Spleen (tissue), 11 donors: Measurements from ENCODE around the gene APBB1IP. TPM values are rescaled to one million over a fixed set of nuclear protein-coding genes. Genes with fewer than 3 reads are reported as not detected.
"Not testable (repeated sequence)": the region's sequence is repeated elsewhere in the genome, so short reads cannot be mapped to it uniquely, and the experiment has no call there.

Experiments
- DNase-seq: peaks from one replicate; pipeline ENCODE4 v3.0.0-alpha.2; 2020
- H3K27ac ChIP-seq, 8 donors: fragments of 200-600 bp; sonication (generic) in 7 of 8; 1 replicate in 4 of 8; 2 replicates in 4 of 8; pipeline versions ENCODE4 v1.5.0 to v1.8.0; 2016 to 2021; ENCODE audit warnings: inconsistent platforms in 4 of 8, mild to moderate bottlenecking in 4 of 8, moderate library complexity in 1 of 8
- H3K27me3 ChIP-seq, 7 donors: fragments of 200-600 bp; sonication (generic) in 6 of 7; replicated peaks in 1 of 7; 1 replicate in 4 of 7; 2 replicates in 3 of 7; pipeline versions ENCODE4 v1.5.0 to v1.8.0; 2016 to 2021; ENCODE audit warnings: inconsistent platforms in 3 of 7, mild to moderate bottlenecking in 1 of 7
- H3K36me3 ChIP-seq, 6 donors: fragments of 200-600 bp; sonication (generic) in 5 of 6; 1 replicate in 4 of 6; 2 replicates in 2 of 6; pipeline versions ENCODE4 v1.5.0 to v1.8.0; 2016 to 2021; ENCODE audit warnings: inconsistent platforms in 2 of 6
- H3K4me1 ChIP-seq, 6 donors: fragments of 200-600 bp; sonication (generic) in 5 of 6; 1 replicate in 3 of 6; 2 replicates in 3 of 6; pipeline versions ENCODE4 v1.5.0 to v1.8.0; 2016 to 2021; ENCODE audit warnings: inconsistent platforms in 3 of 6
- H3K4me3 ChIP-seq, 8 donors: fragments of 200-600 bp; sonication (generic) in 7 of 8; 1 replicate in 4 of 8; 2 replicates in 4 of 8; pipeline versions ENCODE4 v1.5.0 to v1.8.0; 2016 to 2021; ENCODE audit warnings: inconsistent platforms in 4 of 8, mild to moderate bottlenecking in 4 of 8, moderate library complexity in 2 of 8
- H3K9me3 ChIP-seq, 8 donors: fragments of 200-600 bp; sonication (generic) in 7 of 8; 1 replicate in 4 of 8; 2 replicates in 4 of 8; pipeline versions ENCODE4 v1.5.0 to v1.8.0; 2016 to 2021; ENCODE audit warnings: inconsistent platforms in 4 of 8
- CTCF ChIP-seq, 11 experiments: fragments of 200-600 bp in 7 of 11; fragments of 450-650 bp in 4 of 11; sonication (generic) in 4 of 11; IDR thresholded peaks in 8 of 11; conservative IDR thresholded peaks in 3 of 11; 1 replicate in 7 of 11; 2 replicates in 4 of 11; pipeline versions ENCODE4 v1.4.0 to v1.8.0; 2016 to 2021; ENCODE audit warnings: antibody characterized with exemption in 11 of 11, inconsistent platforms in 4 of 11, mild to moderate bottlenecking in 1 of 11
- POLR2A ChIP-seq, 3 donors: fragments of 450-650 bp; IDR thresholded peaks; one replicate each; pipeline ENCODE4 v1.5.1; 2017; ENCODE audit warnings: antibody characterized with exemption in 3 of 3, mild to moderate bottlenecking in 1 of 3
- POLR2AphosphoS5 ChIP-seq, 3 donors: sonication (generic); formaldehyde crosslinking; IDR thresholded peaks; one replicate each; pipeline ENCODE4 v1.5.1; 2017; ENCODE audit warnings: antibody characterized with exemption in 3 of 3
- WGBS, 5 donors: extraction: QIAGEN DNeasy Blood & Tissue Kit in 3 of 5; methylation state at CpG; one replicate each; pipeline versions ENCODE4 v1.1.5 to v1.1.7; 2013 to 2018; 5-methylcytosine and 5-hydroxymethylcytosine counted together
- intact Hi-C: fragments of 100-400 bp; cut with DNase I; formaldehyde crosslinking; loops from one replicate; pipeline ENCODE4 v1.15.0; 2023; ENCODE audit warnings: low total_unique reads
- polyA plus RNA-seq, 3 donors: library from polyadenylated mRNA; stranded (reverse); fragments of 200-250 nt; gene quantifications; one replicate each; pipeline ENCODE4 v1.2.1, GENCODE V29; 2013
- total RNA-seq, 7 donors: library from RNA; depleted of rRNA in 3 of 7; stranded (reverse); fragments of >200 nt in 3 of 7; fragmentation: NEBNext Ultra II Directional in 4 of 7; extraction: Animal tissue kit (Norgen Biotek cat#: 25700) in 4 of 7; gene quantifications; one replicate each; pipeline versions ENCODE4 v1.1.0 to v1.2.1, GENCODE V29; 2016 to 2021
- donor health status: healthy with polysubstance abuse.
- donor health status: DM: no; HTN: no; CAD: no; lungs with moderate emphysema.
- donor health status: DM: no; HTN: no; CAD: no.
- donor health status: Bipolar disorder and iron deficiency.
- donor health status: healthy.
- donor health status: DM: no; HTN: no; CAD: no.
- donor health status: DM: yes; HTN: yes; CAD: no.

The APBB1IP gene
- total and polyA plus RNA-seq, 10 donors: 19.7 to 136 (median 79.2) TPM

- Histone ChIP-seq H3K9me3 (no peaks in the 10 kb centered on the region), H3K27ac (peak overlapping the region in 6 of 8 donors; percentile 5 to 72 (median 60)), H3K36me3 (peaks cover 0 to 20% (median 4%) of the 10 kb centered on the region in 6 donors), H3K27me3 (no peaks in the 10 kb centered on the region), H3K4me3 (peak overlapping the region in 1 of 8 donors; percentile 23), H3K4me1 (peaks cover 5 to 100% (median 77%) of the 10 kb centered on the region in 6 donors)
- DNase-seq: peak; percentile 81
- TF ChIP-seq POLR2A (IDR thresholded peaks at IDR 0.05) (no peak), POLR2AphosphoS5 (IDR thresholded peaks at IDR 0.05) (peak in 2 of 3 donors; percentile 31 to 44), CTCF (IDR thresholded peaks at IDR 0.05 in 8 of 11, conservative IDR thresholded peaks at IDR 0.05 in 3 of 11) (no peak)
- intact Hi-C loops: no loop called here
- WGBS, 5 donors: 32 to 50% (median 43%) methylated on average over 6 of the region's 6 CpGs
These were observed 30.6 kb downstream of the APBB1IP start for GRCh38 chr10:26468700-26469099.

GRCh38 chr10:26472492-26472778 lies 34.3 kb downstream of the APBB1IP start:
- no peaks in the 10 kb centered on the region for H3K27me3 ChIP-seq
- TF ChIP-seq POLR2A (IDR thresholded peaks at IDR 0.05) (no peak), CTCF (IDR thresholded peaks at IDR 0.05 in 8 of 11, conservative IDR thresholded peaks at IDR 0.05 in 3 of 11) (no peak), POLR2AphosphoS5 (IDR thresholded peaks at IDR 0.05) (no peak)
- intact Hi-C loops: no loop called here
- H3K4me3 ChIP-seq: no peak overlapping the region
- no peak for DNase-seq
- peaks cover 0 to 18% (median 0%) of the 10 kb centered on the region in 6 donors for H3K36me3 ChIP-seq
- peaks cover 0 to 100% (median 84%) of the 10 kb centered on the region in 6 donors for H3K4me1 ChIP-seq
- WGBS, 5 donors: 81 to 88% (median 86%) methylated on average over 5 of the region's 5 CpGs
- peak overlapping the region in 3 of 8 donors; percentile 17 to 72 (median 71) for H3K27ac ChIP-seq
- H3K9me3 ChIP-seq: no peaks in the 10 kb centered on the region

GRCh38 chr10:26474026-26474425 lies 35.9 kb downstream of the APBB1IP start:
- 63 to 68% (median 68%) methylated on average over 1 of the region's 1 CpG for WGBS, 5 donors
- intact Hi-C loops: no loop called here
- no peaks in the 10 kb centered on the region for H3K27me3 ChIP-seq
- TF ChIP-seq POLR2A (IDR thresholded peaks at IDR 0.05) (no peak), POLR2AphosphoS5 (IDR thresholded peaks at IDR 0.05) (no peak), CTCF (IDR thresholded peaks at IDR 0.05 in 8 of 11, conservative IDR thresholded peaks at IDR 0.05 in 3 of 11) (no peak)
- peaks cover 0 to 16% (median 0%) of the 10 kb centered on the region in 6 donors for H3K36me3 ChIP-seq
- H3K9me3 ChIP-seq: no peaks in the 10 kb centered on the region
- DNase-seq: no peak
- H3K4me1 ChIP-seq: peaks cover 0 to 99% (median 80%) of the 10 kb centered on the region in 6 donors
- H3K27ac ChIP-seq: peak overlapping the region in 7 of 8 donors; percentile 3 to 72 (median 55)
- H3K4me3 ChIP-seq: no peak overlapping the region

GRCh38 chr10:26474845-26475244 lies 36.7 kb downstream of the APBB1IP start:
- H3K9me3 ChIP-seq, DNase-seq, intact Hi-C loops, H3K27me3 ChIP-seq, H3K4me3 ChIP-seq: not testable (repeated sequence)
- H3K4me1 ChIP-seq: peaks cover 6 to 99% (median 80%) of the 10 kb centered on the region in 6 donors
- H3K27ac ChIP-seq: peak overlapping the region; percentile 3 to 72 (median 49)
- H3K36me3 ChIP-seq: peaks cover 0 to 16% (median 0%) of the 10 kb centered on the region in 6 donors
- WGBS, 5 donors: 71 to 80% (median 75%) methylated on average over 8 of the region's 8 CpGs

- H3K4me1 ChIP-seq: peaks cover 11 to 99% (median 80%) of the 10 kb centered on the region in 6 donors
- H3K27ac ChIP-seq: peak overlapping the region in 7 of 8 donors; percentile 3 to 72 (median 55)
- no peaks in the 10 kb centered on the region for H3K27me3 ChIP-seq
- H3K36me3 ChIP-seq: peaks cover 0 to 16% (median 0%) of the 10 kb centered on the region in 6 donors
- DNase-seq: no peak
- intact Hi-C loops: no loop called here
- no peaks in the 10 kb centered on the region for H3K9me3 ChIP-seq
- H3K4me3 ChIP-seq: no peak overlapping the region
- 46 to 82% (median 62%) methylated on average over 6 of the region's 6 CpGs for WGBS, 5 donors
- TF ChIP-seq POLR2AphosphoS5 (IDR thresholded peaks at IDR 0.05) (no peak), POLR2A (IDR thresholded peaks at IDR 0.05) (no peak), CTCF (IDR thresholded peaks at IDR 0.05 in 8 of 11, conservative IDR thresholded peaks at IDR 0.05 in 3 of 11) (no peak)
These were observed 37.2 kb downstream of the APBB1IP start for GRCh38 chr10:26475386-26475785.
